Right kidney (tissue), 1 donor: ENCODE results near the gene RAPH1.

Experiments used
- DNase-seq: peaks from one replicate; pipeline ENCODE4 v3.0.0-alpha.2; 2016

Gene RAPH1

DNA sequence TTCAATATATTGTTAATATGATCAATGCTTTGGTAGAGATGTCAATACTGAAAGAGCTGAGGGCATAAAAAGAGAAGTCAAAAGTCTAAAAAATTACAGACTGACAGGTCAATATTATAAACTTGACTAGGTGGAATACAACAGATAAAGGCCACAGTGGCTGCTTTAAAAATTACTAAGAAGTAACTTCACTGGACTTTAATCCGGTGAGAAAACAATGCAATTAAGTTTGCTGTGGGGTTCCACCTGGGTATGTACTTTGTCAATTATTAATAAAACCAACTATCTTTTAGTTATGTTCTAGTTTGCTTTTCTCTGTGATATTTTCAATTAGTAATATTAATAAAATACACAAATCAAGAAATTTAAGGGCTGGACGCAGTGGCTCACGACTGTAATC, 44.7 kb downstream of the RAPH1 start:
- DNase-seq: no peak

DNA sequence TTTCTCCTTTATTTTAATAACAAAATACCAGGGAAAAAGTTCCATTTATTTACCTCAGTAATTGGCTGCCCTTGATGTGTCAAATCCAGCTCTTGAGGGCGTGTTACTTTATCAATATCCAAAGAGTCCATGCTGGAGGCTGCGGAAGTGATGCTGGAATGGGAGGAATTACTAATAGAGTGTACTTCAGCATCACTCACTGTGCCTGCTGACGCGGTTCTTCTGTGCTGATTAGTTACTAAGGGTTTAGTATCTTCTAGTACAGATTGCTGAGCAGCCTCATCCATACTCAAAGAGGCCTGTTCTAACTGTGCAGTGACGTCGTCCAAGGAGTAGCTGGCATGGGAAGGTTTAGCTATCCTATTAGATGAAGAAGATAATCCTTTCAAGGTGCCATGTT, 45.6 kb downstream of the RAPH1 start:
- no peak for DNase-seq

DNA sequence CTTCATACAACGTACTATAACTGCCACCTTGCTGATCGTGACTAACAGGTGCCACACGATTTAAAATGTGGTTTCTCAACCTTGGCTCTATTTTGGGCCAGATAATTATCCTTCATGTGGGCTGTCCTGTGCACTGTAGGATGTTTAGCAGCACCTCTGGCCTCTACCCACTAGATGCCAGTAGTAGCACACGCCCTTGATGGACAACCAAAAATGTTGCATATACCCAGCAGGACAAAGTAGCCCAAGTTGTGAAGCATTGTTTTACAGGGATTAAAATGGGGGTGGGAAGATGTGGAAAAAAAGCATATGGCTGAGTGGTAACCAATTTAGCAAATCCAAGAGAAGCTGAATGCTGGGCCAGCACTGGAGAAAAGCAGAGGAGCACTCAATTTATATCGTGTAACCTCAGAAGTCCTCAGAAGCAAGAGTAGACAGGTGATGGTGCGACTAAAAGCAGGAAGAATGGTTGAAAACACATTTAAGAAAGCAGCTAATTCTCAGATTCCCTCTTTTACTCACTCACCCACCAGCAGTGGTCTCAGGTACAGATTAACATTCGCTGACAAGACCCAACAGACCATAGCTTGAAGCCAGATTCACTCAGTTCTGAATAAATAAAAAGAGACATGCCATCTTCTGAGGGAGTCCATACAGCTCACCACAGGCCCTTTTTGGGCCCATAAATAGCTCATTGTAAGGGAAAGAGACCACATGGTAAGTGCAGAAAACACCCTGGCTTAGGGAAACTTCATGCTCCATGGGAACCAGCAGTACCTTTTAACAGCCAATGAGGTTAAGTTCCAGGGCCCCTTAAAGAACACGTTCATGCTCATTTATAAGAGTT, 50.6 kb downstream of the RAPH1 start:
- no peak for DNase-seq

DNA sequence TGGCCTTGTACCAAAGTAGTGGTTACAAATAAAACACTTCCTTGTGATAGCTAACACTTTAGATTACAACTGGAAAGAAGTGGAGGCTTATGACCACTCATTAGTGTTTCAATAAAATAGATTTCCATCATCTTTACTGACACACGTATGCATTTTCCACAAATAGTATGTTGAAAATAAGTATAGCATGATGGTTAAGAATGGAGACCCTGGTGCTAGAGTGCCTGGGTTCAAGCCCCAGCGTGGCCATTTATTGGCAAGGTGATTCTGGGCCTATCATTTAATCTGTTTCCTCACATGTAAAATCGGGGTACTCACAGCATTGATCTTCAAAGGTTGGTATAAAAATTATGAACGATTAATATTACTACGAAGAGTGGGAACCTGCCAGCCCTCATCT, 54.5 kb downstream of the RAPH1 start:
- DNase-seq: no peak

DNA sequence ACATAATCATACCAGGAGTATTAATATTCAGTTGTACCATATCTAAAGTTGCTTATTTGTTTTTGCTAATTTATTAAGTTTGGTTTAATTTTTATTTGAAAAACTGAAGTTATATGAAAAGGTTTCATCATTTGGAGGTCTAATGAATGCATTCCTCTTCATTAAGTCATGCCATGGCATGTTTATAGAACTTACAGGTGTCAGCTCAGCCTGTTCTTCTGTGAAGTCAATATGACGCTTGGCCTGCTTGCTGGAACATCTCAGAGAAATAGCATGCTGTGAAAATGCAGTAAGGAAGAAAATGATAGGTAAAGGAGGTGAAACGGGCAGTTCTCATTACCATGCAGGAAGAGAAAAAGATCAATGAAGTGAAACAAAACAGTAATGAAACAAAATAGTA, 58.2 kb downstream of the RAPH1 start:
- DNase-seq: no peak

DNA sequence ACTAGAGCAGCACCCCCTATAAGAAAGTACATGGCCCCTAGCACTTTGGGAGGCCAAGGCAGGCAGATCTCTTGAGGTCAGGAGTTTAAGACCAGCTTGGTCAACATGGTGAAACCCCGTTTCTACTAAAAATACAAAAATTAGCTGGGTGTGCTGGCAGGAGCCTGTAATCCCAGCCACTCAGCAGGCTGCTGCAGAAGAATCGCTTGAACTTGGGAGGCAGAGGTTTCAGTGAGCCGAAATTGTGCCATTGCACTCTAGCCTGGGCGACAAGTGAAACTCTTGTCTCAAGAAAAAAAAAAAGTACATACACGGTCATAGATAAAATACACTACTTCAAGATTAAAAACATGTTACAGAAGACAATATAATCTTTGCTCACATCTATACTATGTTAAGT, 63.8 kb downstream of the RAPH1 start:
- DNase-seq: no peak

DNA sequence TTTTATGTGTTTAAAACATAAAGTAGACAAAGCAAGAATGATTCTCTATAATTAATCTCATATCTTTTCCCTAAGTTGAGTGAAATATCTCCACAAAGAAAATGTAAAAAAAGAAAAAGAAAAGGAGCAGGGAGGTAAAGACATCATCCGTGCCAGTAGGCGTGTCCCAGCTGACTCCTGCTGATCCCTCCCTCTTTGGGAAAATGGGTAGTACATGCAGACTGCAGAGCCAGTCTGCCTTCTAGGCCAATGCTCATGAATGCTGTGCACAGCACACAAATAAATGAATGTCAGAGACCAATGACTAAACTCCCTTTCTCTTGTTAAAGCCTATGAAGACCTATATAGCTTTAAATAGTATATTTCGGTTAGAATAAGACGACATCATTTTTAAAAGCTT, 64.7 kb downstream of the RAPH1 start:
- DNase-seq: no peak

DNA sequence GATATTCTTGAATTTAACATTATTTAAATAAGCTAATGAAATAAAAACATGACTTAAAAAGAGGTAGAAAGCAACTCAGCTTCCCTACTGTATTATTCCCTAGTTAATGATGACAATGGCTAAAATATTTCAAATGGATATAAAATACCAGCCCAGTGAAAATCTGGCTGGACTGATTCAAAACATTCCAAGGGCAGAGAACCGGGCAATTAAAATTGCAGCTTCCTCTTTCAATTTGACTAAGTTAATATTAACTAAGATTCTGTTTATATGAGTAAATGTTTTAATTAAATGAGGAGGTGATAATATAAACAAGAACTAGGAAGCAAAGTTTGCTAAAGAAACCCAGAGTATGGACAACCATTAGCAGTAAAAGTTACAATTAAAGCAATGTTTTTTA, 65.6 kb downstream of the RAPH1 start:
- DNase-seq: no peak

DNA sequence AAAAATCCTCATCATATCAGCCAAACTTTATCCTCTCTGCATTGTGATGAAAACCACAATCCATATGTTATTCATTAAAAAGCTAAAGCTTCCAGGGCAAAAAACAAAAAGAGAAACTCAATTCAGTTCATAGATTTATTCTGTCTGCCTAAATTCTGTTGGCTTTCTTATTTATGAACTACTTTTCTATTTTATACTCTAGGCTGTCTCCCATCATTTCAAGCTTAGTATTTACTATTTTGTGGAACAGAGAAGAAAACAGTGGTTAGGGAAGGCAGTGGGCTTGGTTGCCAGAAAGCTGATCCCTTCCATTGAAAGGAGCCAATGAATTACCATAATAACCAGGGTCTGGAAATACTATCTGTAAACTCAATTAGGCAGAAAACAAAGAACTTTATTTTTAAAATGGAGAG, 71.8 kb downstream of the RAPH1 start:
- no peak for DNase-seq

DNA sequence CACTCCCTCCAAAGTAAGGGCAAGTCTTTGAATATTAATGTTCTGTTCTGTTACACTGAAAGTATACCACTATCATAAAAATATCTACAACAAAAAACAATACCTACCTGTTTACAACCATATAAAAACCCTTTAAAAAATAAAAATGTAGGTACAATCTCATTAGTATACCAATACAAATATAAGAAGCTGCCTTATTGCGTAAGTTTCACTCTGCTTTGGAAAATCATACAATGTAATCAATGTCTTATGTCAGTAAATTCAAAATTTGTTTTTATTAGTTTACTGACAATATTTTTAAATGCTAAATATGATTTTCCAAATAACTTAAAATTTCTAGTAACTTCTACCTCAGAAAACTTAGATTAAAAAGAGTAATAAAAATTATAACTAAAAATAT, 72.8 kb downstream of the RAPH1 start:
- no peak for DNase-seq

DNA sequence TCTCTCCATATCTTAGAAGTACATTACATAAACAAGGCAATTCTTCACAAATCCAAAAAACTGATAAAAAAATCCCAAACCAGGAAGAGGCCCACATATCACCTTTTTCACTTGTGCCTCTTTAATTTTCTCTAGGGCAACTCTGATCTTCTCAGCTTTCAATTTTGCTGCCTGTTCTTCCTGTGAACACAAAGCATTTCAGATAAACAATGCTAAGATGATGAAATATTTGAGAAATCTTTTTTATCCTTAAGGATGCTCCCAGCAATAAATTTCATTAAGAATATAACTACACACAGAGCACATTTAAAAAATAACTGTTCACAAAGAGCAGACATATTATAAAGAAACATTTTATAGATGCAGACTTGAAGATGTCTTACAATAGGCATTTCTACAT, 73.4 kb downstream of the RAPH1 start:
- no peak for DNase-seq

DNA sequence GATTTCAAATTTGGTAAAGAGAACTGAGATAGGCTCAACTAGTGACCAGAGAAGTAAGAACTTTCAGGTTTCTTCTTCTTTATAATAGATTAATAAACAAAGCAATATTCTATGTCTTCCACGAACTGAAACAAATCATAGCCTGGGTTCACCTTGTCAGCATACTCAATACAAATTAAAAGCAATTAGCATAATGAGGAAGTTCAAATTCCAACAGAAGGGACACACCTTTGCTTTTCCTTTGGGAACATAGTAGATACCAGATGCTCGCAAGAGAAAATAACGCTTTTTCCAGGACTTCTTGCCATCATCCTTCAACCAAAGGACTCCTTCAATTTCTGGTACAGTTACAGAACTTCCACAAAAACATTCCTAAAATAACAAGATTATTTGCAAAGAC, 79.9 kb downstream of the RAPH1 start:
- no peak for DNase-seq

DNA sequence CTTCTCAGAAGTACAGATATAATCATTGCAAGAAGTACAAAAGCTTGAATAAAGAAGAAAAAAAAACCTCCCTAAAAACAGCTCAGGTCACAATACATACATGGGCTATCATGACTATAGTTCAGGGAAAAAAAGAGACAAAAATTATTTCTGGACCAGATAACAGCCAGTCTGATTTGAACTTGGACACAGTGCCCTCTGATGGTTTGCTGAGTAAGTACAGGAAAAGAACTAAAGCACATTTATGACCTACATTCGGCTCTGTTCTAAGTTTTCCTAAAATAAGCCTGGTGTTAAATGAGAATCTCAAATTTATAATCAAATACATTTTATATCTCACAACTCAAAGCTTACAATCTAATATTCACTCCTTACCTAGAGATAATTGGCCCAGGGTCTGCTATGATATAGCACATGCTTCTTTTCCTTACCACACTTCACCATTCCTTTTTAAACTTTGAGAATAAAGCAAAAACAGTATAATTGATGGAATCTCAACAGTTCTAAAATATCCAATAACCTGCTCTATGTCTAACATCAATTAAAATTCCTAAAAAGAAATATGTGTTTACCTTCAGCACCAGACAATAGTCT, 81.1 kb downstream of the RAPH1 start:
- no peak for DNase-seq

DNA sequence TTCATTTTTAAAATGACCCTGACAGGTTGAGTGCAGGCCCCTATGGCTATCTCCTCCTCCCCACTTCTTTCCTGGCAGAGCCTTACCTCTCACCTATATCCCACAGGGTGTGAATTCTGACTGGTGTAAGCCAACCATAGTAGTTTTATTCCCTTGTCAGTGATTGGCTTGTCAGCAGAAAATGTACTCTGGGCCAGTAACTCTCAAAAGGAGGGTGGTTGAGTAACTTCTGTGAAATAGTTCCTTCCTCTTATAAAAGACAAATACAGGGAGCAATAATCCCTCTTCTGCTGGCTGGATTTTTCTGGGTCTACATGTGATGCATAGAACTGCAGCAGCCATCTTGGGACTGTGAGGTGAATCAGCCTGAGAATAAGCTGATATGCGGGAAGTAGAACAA, 83.4 kb downstream of the RAPH1 start:
- DNase-seq: no peak

DNA sequence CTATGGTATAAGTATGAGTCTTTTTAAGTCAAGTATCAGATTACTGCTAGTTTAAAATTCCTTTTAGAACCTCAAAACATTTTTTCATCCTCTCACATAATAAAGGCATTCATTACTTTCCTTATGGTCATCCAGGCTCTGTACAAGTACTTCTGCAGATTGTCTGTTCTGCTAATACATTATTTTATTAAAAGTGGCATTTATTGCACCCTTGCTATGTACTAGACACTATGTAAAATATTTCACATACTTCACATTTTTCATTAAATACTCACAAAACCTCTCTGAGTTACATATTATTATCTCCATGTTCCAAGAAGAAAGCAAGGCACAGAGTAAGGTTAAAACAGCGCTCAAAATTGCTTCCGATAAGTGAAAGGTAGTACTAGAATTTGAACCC, 84.1 kb downstream of the RAPH1 start:
- DNase-seq: no peak

DNA sequence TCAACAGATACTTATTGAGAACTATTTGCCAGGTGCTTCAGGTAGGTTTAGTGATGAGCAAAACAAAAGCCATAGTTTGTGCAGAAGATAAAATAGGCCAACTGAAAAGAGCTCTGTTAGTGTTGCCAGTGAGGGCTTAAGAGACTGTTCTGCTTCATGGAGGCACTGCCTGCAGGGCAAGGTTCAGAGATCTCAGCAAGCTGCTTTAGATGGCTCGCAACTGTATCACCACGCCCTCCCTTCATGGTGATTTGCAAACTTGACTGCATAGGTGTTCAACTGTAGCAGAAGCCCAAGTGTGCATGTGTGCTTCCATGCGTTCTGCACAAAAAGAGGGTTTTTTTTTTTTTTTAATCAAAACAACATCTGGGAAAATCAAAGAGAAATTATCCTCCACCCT, 84.5 kb downstream of the RAPH1 start:
- DNase-seq: no peak

DNA sequence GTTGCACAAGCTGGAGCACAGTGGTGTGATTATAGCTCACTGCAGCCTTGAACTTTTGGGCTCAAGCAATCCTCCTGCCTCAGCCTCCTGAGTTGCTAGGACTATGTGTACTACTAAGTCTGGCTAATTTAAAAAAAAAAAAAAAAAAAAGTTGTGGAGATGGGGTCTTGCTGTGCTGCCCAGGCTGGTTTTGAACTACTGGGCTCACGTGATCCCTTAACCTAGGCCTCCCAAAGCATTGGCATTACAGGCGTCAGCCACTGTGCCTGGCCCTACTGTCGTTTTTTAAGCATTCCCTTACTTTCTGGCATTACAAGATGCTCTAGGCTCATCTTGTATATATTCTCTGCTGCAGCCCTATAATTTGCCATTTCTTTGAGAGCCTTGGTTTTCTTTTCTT, 88.3 kb downstream of the RAPH1 start:
- DNase-seq: no peak

DNA sequence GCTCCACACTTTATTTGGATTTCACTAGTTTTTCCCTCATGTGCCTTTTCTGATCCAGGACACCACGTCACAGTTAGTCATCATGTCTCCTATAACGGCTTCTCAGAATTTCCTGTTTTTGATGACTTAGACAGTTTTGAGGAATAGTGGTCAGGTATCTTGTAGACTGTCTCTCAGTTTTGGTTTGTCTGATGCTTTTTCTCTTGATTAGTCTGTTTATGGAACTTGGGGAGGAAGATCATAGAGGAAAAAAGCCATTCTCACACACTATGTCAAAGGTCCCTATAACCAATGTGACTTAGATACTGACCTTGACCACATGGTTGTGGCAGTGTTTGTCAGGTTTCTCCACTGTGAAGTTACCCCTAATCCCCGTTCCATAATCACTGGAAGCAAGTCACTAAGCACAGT, 89.0 kb downstream of the RAPH1 start:
- DNase-seq: no peak

DNA sequence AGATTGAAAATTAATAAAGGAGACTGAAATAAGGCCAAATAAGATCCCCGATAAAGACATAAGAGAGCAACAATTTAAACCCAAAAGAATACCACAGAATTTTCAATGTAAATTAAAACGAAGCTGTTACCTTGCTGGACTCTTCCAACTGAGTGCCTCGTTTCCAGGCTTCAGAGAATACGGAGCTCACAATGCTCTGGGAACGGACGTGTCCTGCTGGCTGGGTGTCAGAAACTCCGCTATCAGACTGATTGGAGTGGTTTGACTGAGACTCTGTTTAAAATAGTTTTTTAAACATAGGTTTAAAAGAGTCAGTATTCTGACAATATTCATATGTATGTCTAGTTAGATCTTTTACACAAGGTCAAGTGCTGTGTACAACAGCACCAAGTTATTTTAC, 90.4 kb downstream of the RAPH1 start:
- no peak for DNase-seq

DNA sequence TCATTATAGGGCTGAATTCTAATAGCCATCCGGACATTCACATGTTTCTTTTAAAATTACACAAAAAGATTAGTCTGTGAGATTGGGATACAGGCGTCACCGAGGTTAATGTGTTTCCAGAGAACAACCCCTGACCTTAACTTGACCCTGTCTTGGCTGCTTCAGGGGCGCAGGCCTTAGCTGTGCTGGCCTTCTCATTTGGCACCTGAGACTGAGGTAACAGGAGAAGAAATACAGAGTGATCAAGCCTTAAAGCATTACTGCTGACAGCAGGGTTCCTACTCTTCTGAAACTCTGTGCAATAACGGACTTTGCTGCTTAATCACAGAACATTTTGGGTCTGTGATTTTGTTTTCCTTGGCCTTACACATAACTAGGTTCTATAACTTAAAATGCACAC, 92.6 kb downstream of the RAPH1 start:
- DNase-seq: no peak

DNA sequence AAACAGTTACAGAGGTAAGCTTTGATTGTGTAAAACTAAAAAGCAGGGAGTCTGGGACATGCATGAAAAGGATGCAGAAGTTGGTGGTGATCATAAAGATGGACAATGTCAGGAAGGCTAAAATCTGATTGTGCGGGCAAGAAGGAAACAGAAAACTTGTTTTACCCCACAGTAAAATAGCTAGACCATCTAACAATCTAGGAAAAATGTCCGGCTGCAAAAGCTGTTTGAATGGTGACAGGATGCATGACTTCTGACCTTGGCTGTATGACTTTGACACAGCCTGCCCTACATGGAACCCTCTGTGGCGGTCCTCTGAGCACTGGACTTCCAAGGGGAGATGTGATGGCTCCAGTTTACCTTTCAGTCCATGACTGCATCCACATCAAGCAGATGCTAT, 93.6 kb downstream of the RAPH1 start:
- DNase-seq: no peak

DNA sequence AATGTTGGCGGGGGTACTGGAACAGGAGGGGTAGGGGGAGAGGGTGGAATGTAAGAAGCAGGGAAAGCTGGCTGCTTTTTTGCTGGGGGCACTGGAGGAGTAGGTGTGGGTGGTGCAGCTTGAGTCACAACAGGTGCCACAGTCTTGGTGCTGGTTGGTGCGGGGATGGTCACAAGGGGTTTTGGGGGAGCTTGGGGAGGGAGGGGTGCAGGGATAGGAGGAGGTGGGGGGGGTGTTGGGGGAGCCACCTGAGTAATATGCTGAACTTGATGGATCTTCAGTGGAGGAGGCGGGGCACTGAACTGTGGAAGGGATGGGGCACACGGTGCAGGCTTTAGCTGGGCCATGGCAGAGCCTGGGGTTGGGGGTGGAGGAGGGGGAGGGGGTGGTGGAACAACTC, 94.4 kb downstream of the RAPH1 start:
- no peak for DNase-seq

DNA sequence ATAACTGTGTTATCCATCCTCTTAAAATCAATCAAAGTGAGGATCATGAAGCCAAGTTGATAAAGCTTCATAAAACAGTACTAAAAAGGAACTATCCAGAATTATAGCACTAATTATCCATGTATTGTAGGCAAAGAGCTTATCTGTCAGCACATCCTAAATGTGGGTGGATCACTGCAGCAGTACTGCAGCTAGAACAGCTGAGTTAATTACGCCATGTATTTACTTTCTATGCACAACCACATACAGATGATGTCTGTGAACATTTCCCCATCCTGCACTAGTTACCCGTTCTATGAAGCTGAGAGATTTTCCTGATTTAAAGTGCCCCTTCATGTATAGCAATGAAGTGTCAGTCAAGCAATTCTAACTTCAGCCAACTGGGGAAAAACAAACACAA, 96.6 kb downstream of the RAPH1 start:
- DNase-seq: no peak

DNA sequence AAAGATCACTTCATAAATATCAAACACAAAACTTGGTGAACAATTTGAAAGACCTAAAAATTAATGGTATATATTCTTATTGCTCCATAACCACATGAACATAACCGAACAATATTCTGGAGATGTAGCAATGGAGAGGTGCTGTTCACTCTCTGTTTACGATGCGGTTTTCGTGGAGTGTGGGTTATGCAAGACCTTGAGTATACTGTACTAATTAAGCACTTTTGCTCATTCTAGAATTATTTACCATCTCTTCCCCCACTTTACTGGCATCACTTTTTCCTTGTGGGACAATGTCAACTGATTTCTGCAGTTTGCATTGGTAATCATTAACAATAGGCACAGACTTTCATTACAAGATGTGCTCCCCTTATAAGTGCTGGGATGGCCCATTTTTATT, 97.6 kb downstream of the RAPH1 start:
- no peak for DNase-seq

DNA sequence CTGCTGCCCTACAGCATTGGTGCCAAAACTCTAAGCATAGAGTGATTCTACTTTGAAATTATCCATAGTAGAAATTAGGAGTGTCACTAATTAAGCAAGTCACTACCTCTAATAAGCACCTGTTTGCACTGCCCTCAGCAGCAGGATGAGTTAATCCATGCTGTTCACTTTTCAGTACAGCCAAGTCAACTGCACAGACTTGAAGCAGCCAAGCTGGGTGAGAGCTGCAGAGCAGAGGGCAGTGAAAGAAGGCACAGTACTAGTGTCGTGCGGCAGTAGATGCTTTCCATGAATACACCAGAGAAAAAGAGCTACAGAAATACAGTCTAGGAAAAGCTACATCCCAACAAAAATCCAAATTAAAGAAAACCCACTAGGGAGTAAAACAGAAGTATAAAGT, 98.6 kb downstream of the RAPH1 start:
- DNase-seq: no peak
